Measurements from ENCODE around the gene NCK2.

DNA sequence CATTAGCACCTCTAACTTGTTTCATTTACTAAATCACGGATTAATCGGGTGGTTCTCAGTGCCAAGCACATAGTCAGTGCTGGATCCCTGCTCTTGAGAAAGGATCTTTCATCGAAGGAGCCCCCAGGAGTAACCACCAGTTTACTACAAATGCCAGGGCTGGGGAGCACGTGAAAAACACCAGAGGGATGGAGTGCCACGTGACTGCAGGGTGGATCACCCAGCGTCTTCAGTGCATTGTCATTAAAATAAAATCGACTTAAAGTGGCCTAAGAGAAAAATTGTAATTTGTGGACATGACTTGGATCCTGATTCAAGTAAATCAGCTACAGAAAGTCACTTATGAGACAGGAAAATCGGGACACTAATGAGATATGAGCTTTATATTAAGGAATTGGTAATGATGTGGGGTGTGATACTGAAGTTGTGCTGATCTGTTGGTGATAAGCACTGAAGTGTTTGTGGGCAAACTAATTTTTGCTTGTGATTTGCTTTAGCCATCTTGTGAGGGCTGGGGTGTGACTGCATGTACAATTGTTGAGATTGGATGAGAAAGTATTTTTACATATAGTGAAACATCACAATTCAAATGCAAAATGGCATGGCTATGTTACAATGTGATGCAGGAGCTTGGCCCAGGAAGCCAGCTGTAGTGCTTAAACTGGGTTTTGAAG, 63.8 kb downstream of the NCK2 start:
- TF ChIP-seq, protein P1, sequence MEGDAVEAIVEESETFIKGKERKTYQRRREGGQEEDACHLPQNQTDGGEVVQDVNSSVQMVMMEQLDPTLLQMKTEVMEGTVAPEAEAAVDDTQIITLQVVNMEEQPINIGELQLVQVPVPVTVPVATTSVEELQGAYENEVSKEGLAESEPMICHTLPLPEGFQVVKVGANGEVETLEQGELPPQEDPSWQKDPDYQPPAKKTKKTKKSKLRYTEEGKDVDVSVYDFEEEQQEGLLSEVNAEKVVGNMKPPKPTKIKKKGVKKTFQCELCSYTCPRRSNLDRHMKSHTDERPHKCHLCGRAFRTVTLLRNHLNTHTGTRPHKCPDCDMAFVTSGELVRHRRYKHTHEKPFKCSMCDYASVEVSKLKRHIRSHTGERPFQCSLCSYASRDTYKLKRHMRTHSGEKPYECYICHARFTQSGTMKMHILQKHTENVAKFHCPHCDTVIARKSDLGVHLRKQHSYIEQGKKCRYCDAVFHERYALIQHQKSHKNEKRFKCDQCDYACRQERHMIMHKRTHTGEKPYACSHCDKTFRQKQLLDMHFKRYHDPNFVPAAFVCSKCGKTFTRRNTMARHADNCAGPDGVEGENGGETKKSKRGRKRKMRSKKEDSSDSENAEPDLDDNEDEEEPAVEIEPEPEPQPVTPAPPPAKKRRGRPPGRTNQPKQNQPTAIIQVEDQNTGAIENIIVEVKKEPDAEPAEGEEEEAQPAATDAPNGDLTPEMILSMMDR (IDR thresholded peaks at IDR 0.05), result no peak
- no peak for TF ChIP-seq POLR2A (IDR thresholded peaks at IDR 0.05)

Data from prostate gland (tissue), 2 donors.